ENCODE results near the gene POU2AF3. TPM values are rescaled to one million over a fixed set of nuclear protein-coding genes. Genes with fewer than 3 reads are reported as not detected.

The POU2AF3 gene
- total RNA-seq, 1 experiment from 2014 or later: 2.7 TPM

DNA sequence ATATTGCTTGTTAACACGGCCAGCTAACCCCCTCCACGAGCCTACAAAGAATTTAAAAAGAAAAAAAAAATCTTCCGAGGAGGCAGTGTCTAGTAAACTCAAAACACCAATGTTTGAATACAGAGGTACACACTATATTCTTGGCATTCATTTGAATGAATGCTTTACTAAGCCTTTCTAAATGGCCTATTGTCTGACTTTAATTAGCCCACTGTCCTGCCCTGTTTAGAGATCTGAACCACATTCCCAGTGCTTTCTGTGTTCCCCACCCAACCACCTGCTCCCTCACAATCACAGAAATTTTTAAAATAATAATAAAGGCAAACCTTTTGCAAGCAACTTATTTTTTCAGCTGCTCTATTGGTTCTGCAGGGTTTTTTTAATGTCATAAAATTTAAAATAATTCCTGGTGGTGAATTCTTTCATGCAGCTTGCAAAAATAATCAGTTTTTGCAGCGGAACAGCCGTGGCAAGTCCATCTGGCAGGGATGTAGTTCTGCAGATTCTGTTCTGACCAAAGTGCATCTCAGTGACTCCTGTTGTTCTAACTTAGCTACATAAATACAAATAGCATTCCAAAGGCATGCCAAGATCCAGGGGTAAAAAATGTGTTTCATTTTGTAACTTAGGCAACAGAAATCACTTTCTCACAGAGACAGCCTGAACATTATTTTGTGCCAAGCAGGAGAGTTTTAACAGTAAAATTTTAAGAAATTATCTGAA lies 29.0 kb upstream of the POU2AF3 start:
- Mint-ChIP-seq H3K36me3 (no peaks in the 10 kb centered on the region), H3K4me1 (no peaks in the 10 kb centered on the region), H3K27ac (no peak overlapping the region), H3K4me3 (no peak overlapping the region), H3K27me3 (ENCODE audit: low read depth) (no peaks in the 10 kb centered on the region), H3K9me3 (no peaks in the 10 kb centered on the region)
- no peak for DNase-seq (ENCODE audit: low spot score)
- CTCF ChIA-PET: no interaction called here
- TF ChIP-seq, protein P1, sequence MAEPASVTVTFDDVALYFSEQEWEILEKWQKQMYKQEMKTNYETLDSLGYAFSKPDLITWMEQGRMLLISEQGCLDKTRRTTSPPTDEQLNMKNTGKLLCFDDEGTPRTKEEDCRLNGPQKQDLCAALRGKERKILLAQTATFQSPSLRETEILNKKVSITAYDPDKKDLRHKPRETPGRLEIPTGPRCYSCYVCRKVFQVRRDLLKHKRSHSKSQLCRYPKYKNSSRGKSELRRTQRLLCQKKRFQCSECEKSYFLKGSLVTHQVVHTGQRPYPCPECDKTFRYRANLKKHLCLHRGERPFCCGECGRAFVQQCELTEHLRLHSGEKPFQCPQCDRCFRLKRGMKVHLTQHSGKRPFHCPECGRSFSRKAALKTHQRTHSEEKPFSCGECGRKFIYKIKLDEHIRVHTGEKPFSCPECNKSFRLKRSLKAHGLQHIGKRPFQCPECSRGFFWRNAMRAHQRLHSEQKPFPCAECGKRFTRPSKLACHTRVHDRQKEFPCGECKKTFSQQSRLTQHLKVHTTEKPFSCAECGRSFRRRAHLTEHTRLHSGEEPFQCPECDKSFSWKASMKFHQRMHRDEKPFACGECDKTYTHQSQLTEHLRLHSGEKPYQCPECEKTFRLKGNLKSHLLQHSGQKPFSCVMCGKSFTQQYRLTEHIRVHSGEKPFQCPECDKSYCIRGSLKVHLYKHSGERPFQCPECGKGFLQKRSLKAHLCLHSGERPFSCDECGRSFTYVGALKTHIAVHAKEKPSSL (CRISPR knock-in tag; conservative IDR thresholded peaks at IDR 0.05): no peak
- TF ChIP-seq GABPB1 (CRISPR knock-in tag; IDR thresholded peaks at IDR 0.05) (no peak), RORB (CRISPR knock-in tag; IDR thresholded peaks at IDR 0.05) (no peak), PRRX2 (CRISPR knock-in tag; IDR thresholded peaks at IDR 0.05) (no peak), ESRRA (CRISPR knock-in tag; IDR thresholded peaks at IDR 0.05; ENCODE audit: borderline replicate concordance) (no peak), ZNF423 (CRISPR knock-in tag; IDR thresholded peaks at IDR 0.05) (no peak), ATF1 (CRISPR knock-in tag; IDR thresholded peaks at IDR 0.05) (no peak)
- TF ChIP-seq, protein P2, sequence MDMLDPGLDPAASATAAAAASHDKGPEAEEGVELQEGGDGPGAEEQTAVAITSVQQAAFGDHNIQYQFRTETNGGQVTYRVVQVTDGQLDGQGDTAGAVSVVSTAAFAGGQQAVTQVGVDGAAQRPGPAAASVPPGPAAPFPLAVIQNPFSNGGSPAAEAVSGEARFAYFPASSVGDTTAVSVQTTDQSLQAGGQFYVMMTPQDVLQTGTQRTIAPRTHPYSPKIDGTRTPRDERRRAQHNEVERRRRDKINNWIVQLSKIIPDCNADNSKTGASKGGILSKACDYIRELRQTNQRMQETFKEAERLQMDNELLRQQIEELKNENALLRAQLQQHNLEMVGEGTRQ (CRISPR knock-in tag; IDR thresholded peaks at IDR 0.05): no peak
- TF ChIP-seq, protein P3, sequence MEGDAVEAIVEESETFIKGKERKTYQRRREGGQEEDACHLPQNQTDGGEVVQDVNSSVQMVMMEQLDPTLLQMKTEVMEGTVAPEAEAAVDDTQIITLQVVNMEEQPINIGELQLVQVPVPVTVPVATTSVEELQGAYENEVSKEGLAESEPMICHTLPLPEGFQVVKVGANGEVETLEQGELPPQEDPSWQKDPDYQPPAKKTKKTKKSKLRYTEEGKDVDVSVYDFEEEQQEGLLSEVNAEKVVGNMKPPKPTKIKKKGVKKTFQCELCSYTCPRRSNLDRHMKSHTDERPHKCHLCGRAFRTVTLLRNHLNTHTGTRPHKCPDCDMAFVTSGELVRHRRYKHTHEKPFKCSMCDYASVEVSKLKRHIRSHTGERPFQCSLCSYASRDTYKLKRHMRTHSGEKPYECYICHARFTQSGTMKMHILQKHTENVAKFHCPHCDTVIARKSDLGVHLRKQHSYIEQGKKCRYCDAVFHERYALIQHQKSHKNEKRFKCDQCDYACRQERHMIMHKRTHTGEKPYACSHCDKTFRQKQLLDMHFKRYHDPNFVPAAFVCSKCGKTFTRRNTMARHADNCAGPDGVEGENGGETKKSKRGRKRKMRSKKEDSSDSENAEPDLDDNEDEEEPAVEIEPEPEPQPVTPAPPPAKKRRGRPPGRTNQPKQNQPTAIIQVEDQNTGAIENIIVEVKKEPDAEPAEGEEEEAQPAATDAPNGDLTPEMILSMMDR (IDR thresholded peaks at IDR 0.05): no peak
- TF ChIP-seq, protein P4, sequence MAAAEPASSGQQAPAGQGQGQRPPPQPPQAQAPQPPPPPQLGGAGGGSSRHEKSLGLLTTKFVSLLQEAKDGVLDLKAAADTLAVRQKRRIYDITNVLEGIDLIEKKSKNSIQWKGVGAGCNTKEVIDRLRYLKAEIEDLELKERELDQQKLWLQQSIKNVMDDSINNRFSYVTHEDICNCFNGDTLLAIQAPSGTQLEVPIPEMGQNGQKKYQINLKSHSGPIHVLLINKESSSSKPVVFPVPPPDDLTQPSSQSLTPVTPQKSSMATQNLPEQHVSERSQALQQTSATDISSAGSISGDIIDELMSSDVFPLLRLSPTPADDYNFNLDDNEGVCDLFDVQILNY (CRISPR knock-in tag; IDR thresholded peaks at IDR 0.05): no peak
- ATAC-seq: no peak
- POLR2A ChIA-PET: no interaction called here

DNA sequence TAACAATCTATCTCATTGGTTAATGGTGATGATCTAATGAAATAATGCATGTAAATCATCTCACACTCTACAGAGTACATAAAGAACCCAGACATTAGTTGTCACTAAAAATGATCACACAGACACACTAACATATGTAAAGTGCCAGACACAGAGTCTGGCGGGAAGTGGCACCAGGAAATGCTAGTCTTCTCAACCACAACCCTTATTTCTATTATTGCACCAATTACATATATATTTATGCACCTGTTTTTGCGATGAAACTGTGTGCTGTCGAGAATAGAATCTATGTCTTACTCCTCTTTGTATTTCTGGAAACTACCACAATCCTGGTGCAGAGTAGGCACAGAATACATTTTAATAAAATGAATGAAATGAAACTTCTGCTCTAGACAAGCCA lies 25.9 kb upstream of the POU2AF3 start:
- no peak for DNase-seq (ENCODE audit: low spot score)
- ChIA-PET CTCF (interaction anchor here (2.0 kb wide), 1 partner anchor 156 kb away, joined by 6 read pairs; no protein-coding TSS in a partner anchor), POLR2A (no interaction called here)
- Mint-ChIP-seq H3K9me3 (no peaks in the 10 kb centered on the region), H3K36me3 (no peaks in the 10 kb centered on the region), H3K27me3 (ENCODE audit: low read depth) (no peaks in the 10 kb centered on the region), H3K4me3 (no peak overlapping the region), H3K27ac (no peak overlapping the region), H3K4me1 (no peaks in the 10 kb centered on the region)
- ATAC-seq: no peak
- no peak for TF ChIP-seq MYBL2 (CRISPR knock-in tag; IDR thresholded peaks at IDR 0.05)
- TF ChIP-seq, protein P5, sequence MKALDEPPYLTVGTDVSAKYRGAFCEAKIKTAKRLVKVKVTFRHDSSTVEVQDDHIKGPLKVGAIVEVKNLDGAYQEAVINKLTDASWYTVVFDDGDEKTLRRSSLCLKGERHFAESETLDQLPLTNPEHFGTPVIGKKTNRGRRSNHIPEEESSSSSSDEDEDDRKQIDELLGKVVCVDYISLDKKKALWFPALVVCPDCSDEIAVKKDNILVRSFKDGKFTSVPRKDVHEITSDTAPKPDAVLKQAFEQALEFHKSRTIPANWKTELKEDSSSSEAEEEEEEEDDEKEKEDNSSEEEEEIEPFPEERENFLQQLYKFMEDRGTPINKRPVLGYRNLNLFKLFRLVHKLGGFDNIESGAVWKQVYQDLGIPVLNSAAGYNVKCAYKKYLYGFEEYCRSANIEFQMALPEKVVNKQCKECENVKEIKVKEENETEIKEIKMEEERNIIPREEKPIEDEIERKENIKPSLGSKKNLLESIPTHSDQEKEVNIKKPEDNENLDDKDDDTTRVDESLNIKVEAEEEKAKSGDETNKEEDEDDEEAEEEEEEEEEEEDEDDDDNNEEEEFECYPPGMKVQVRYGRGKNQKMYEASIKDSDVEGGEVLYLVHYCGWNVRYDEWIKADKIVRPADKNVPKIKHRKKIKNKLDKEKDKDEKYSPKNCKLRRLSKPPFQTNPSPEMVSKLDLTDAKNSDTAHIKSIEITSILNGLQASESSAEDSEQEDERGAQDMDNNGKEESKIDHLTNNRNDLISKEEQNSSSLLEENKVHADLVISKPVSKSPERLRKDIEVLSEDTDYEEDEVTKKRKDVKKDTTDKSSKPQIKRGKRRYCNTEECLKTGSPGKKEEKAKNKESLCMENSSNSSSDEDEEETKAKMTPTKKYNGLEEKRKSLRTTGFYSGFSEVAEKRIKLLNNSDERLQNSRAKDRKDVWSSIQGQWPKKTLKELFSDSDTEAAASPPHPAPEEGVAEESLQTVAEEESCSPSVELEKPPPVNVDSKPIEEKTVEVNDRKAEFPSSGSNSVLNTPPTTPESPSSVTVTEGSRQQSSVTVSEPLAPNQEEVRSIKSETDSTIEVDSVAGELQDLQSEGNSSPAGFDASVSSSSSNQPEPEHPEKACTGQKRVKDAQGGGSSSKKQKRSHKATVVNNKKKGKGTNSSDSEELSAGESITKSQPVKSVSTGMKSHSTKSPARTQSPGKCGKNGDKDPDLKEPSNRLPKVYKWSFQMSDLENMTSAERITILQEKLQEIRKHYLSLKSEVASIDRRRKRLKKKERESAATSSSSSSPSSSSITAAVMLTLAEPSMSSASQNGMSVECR (CRISPR knock-in tag; IDR thresholded peaks at IDR 0.05; ENCODE audit: borderline replicate concordance): no peak
- TF ChIP-seq, protein P6, sequence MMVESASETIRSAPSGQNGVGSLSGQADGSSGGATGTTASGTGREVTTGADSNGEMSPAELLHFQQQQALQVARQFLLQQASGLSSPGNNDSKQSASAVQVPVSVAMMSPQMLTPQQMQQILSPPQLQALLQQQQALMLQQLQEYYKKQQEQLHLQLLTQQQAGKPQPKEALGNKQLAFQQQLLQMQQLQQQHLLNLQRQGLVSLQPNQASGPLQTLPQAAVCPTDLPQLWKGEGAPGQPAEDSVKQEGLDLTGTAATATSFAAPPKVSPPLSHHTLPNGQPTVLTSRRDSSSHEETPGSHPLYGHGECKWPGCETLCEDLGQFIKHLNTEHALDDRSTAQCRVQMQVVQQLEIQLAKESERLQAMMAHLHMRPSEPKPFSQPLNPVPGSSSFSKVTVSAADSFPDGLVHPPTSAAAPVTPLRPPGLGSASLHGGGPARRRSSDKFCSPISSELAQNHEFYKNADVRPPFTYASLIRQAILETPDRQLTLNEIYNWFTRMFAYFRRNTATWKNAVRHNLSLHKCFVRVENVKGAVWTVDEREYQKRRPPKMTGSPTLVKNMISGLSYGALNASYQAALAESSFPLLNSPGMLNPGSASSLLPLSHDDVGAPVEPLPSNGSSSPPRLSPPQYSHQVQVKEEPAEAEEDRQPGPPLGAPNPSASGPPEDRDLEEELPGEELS (CRISPR knock-in tag; IDR thresholded peaks at IDR 0.05): no peak
- TF ChIP-seq, protein P7, sequence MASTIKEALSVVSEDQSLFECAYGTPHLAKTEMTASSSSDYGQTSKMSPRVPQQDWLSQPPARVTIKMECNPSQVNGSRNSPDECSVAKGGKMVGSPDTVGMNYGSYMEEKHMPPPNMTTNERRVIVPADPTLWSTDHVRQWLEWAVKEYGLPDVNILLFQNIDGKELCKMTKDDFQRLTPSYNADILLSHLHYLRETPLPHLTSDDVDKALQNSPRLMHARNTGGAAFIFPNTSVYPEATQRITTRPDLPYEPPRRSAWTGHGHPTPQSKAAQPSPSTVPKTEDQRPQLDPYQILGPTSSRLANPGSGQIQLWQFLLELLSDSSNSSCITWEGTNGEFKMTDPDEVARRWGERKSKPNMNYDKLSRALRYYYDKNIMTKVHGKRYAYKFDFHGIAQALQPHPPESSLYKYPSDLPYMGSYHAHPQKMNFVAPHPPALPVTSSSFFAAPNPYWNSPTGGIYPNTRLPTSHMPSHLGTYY (CRISPR knock-in tag; IDR thresholded peaks at IDR 0.05): no peak
- TF ChIP-seq, protein P8, sequence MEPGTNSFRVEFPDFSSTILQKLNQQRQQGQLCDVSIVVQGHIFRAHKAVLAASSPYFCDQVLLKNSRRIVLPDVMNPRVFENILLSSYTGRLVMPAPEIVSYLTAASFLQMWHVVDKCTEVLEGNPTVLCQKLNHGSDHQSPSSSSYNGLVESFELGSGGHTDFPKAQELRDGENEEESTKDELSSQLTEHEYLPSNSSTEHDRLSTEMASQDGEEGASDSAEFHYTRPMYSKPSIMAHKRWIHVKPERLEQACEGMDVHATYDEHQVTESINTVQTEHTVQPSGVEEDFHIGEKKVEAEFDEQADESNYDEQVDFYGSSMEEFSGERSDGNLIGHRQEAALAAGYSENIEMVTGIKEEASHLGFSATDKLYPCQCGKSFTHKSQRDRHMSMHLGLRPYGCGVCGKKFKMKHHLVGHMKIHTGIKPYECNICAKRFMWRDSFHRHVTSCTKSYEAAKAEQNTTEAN (CRISPR knock-in tag; IDR thresholded peaks at IDR 0.05): no peak
- TF ChIP-seq NR2C2 (CRISPR knock-in tag; IDR thresholded peaks at IDR 0.05): no peak
- TF ChIP-seq NFATC4 (CRISPR knock-in tag; IDR thresholded peaks at IDR 0.05): no peak
- TF ChIP-seq CBFB (CRISPR knock-in tag; IDR thresholded peaks at IDR 0.05; ENCODE audit: low read depth): no peak
- no peak for TF ChIP-seq ZNF317 (CRISPR knock-in tag; IDR thresholded peaks at IDR 0.05; ENCODE audit: borderline replicate concordance, low read depth)
- TF ChIP-seq GTF2I (CRISPR knock-in tag; conservative IDR thresholded peaks at IDR 0.05): no peak

Measured in WTC11 (cell line).